Fibroblast of lung (primary cell): Measurements from ENCODE around the gene CMTM5. TPM values are rescaled to one million over a fixed set of nuclear protein-coding genes. Genes with fewer than 3 reads are reported as not detected.

ENCODE experiments used
- DNase-seq, 2 donors: peaks; one replicate each; pipeline versions ENCODE4 v3.0.0 to v3.0.0-alpha.2; 2010; ENCODE audit warnings: low read depth in 2 of 2
- H2AFZ ChIP-seq: 2 replicates; pipeline ENCODE4 v1.5.1; 2012; ENCODE audit warnings: low read length, control low read depth, inconsistent platforms
- H3K27ac ChIP-seq: 2 replicates; pipeline ENCODE4 v1.5.1; 2011; ENCODE audit warnings: low read length, control low read depth; ENCODE audit not compliant: insufficient read depth
- H3K27me3 ChIP-seq: 2 replicates; pipeline ENCODE4 v1.5.1; 2011; ENCODE audit warnings: mild to moderate bottlenecking, low read length; ENCODE audit not compliant: control insufficient read depth, insufficient read depth
- H3K36me3 ChIP-seq: 2 replicates; pipeline ENCODE4 v1.5.1; 2011; ENCODE audit warnings: low read length; ENCODE audit not compliant: control insufficient read depth, insufficient read depth
- H3K4me1 ChIP-seq: 2 replicates; pipeline ENCODE4 v1.5.1; 2011; ENCODE audit warnings: low read length; ENCODE audit not compliant: control insufficient read depth, insufficient read depth; ENCODE audit errors: extremely low read depth
- H3K4me2 ChIP-seq: 2 replicates; pipeline ENCODE4 v1.5.1; 2011; ENCODE audit warnings: low read length, control low read depth; ENCODE audit not compliant: insufficient read depth; ENCODE audit errors: extremely low read depth
- H3K4me3 ChIP-seq, 4 experiments: fragments of 200-600 bp in 1 of 4; sonication (generic) in 1 of 4; replicated peaks in 1 of 4; 2 replicates each; pipeline ENCODE4 v1.5.1; 2011 to 2016; ENCODE audit warnings: low read length in 4 of 4, low read depth in 3 of 4, mild to moderate bottlenecking in 3 of 4, control low read depth in 2 of 4, inconsistent platforms in 1 of 4, mixed read lengths in 1 of 4; ENCODE audit not compliant: insufficient read depth in 1 of 4; ENCODE audit errors: control extremely low read depth in 1 of 4
- H3K79me2 ChIP-seq: 2 replicates; pipeline ENCODE4 v1.5.1; 2012; ENCODE audit warnings: mild to moderate bottlenecking, low read length, inconsistent platforms; ENCODE audit not compliant: control insufficient read depth, insufficient read depth
- H3K9ac ChIP-seq: 2 replicates; pipeline ENCODE4 v1.5.1; 2011; ENCODE audit warnings: mild to moderate bottlenecking, low read length, control low read depth; ENCODE audit not compliant: insufficient read depth
- H3K9me3 ChIP-seq: 2 replicates; pipeline ENCODE4 v1.5.1; 2012; ENCODE audit warnings: low read depth, low read length; ENCODE audit not compliant: control insufficient read depth, insufficient read depth
- H4K20me1 ChIP-seq: 2 replicates; pipeline ENCODE4 v1.5.1; 2011; ENCODE audit warnings: low read length; ENCODE audit not compliant: control insufficient read depth, insufficient read depth; ENCODE audit errors: extremely low read depth
- CTCF ChIP-seq, 2 donors: IDR thresholded peaks in 1 of 2; conservative IDR thresholded peaks in 1 of 2; 1 replicate in 1 of 2; 2 replicates in 1 of 2; pipeline ENCODE4 v1.5.1; 2011 to 2012; ENCODE audit warnings: low read length in 2 of 2, control low read depth in 1 of 2, inconsistent platforms in 1 of 2, low read depth in 1 of 2, mild to moderate bottlenecking in 1 of 2
- EZH2 ChIP-seq: IDR thresholded peaks from 2 replicates; pipeline ENCODE4 v1.5.1; 2012; ENCODE audit warnings: low read length, control low read depth, mild to moderate bottlenecking; ENCODE audit errors: missing control alignments
- polyA plus RNA-seq, 2 donors: library from polyadenylated mRNA; depleted of rRNA in 1 of 2; stranded (reverse) in 1 of 2; unstranded in 1 of 2; fragments of >200 nt; gene quantifications; 2 replicates each; pipeline ENCODE4 v1.2.1, GENCODE V29; 2011 to 2012; ENCODE audit warnings: missing spikeins in 1 of 2
- total RNA-seq: library from RNA; depleted of rRNA; stranded (reverse); fragments of >200 nt; gene quantifications from 2 replicates; pipeline ENCODE4 v1.2.1, GENCODE V29; 2014

Gene CMTM5
- total and polyA plus RNA-seq, 2 donors (not counting 1 experiment from before 2014, with no cell fraction given): 0.08 to 0.33 TPM

- Histone ChIP-seq H3K36me3 (no peaks in the 10 kb centered on the region), H3K4me1 (no peaks in the 10 kb centered on the region), H3K27ac (no peak overlapping the region), H3K4me2 (no peak overlapping the region), H3K9me3 (no peaks in the 10 kb centered on the region), H3K9ac (no peak overlapping the region), H4K20me1 (no peaks in the 10 kb centered on the region), H3K27me3 (peaks cover 22% of the 10 kb centered on the region), H3K79me2 (no peaks in the 10 kb centered on the region), H3K4me3 (no peak overlapping the region), H2AFZ (no peak overlapping the region)
- TF ChIP-seq EZH2 (no peak), CTCF (conservative IDR thresholded peaks at IDR 0.05 in 1 of 2, IDR thresholded peaks at IDR 0.05 in 1 of 2; ENCODE audit: low read depth in 1 of 2, low read length in 2 of 2) (no peak)
- DNase-seq: no peak
Observed at GRCh38 chr14:23370221-23370620, 6.6 kb upstream of the CMTM5 start.

GRCh38 chr14:23371865-23372264, 5.0 kb upstream of the CMTM5 start:
- no peak overlapping the region for H3K4me3 ChIP-seq
- no peaks in the 10 kb centered on the region for H4K20me1 ChIP-seq
- no peaks in the 10 kb centered on the region for H3K9me3 ChIP-seq
- no peak for DNase-seq
- no peaks in the 10 kb centered on the region for H3K36me3 ChIP-seq
- no peak overlapping the region for H3K27ac ChIP-seq
- H2AFZ ChIP-seq: no peak overlapping the region
- peaks cover 18% of the 10 kb centered on the region for H3K27me3 ChIP-seq
- TF ChIP-seq CTCF (conservative IDR thresholded peaks at IDR 0.05 in 1 of 2, IDR thresholded peaks at IDR 0.05 in 1 of 2; ENCODE audit: low read depth in 1 of 2, low read length in 2 of 2) (no peak), EZH2 (no peak)
- no peaks in the 10 kb centered on the region for H3K79me2 ChIP-seq
- H3K9ac ChIP-seq: no peak overlapping the region
- no peaks in the 10 kb centered on the region for H3K4me1 ChIP-seq
- H3K4me2 ChIP-seq: no peak overlapping the region

GRCh38 chr14:23372509-23372908, 4.3 kb upstream of the CMTM5 start, which contains the start of gene IL25:
IL25 (plus strand) TSS chr14:23372809.
- H3K9ac ChIP-seq: no peak within 1 kb of the TSS
- no peak within 1 kb of the TSS for H2AFZ ChIP-seq
- H3K9me3 ChIP-seq: no peaks in the 10 kb centered on the region
- no peak for DNase-seq
- H3K27me3 ChIP-seq: peaks cover 12% of the 10 kb centered on the region
- no peaks in the 10 kb centered on the region for H3K79me2 ChIP-seq
- no peak within 1 kb of the TSS for H3K27ac ChIP-seq
- TF ChIP-seq EZH2 (no peak), CTCF (conservative IDR thresholded peaks at IDR 0.05 in 1 of 2, IDR thresholded peaks at IDR 0.05 in 1 of 2; ENCODE audit: low read depth in 1 of 2, low read length in 2 of 2) (no peak)
- no peaks in the 10 kb centered on the region for H3K36me3 ChIP-seq
- H4K20me1 ChIP-seq: no peaks in the 10 kb centered on the region
- no peak within 1 kb of the TSS for H3K4me2 ChIP-seq
- no peak within 1 kb of the TSS for H3K4me3 ChIP-seq
- H3K4me1 ChIP-seq: no peaks in the 10 kb centered on the region
